Measurements from ENCODE around the gene INTS1. TPM values are rescaled to one million over a fixed set of nuclear protein-coding genes. Genes with fewer than 3 reads are reported as not detected.

The INTS1 gene
- polyA plus RNA-seq, 3 donors, result 5.5 to 64.3 (median 7.3) TPM

- H2AFZ ChIP-seq (ENCODE audit: insufficient read depth, low read depth, low read length, poor library complexity, severe bottlenecking), result no peak overlapping the region
- Mint-ChIP-seq H3K27me3 (ENCODE audit: low read depth in 3 of 3) (no peaks in the 10 kb centered on the region), H3K4me1 (no peaks in the 10 kb centered on the region), H3K9me3 (no peaks in the 10 kb centered on the region), H3K36me3 (peaks cover 29 to 63% of the 10 kb centered on the region in 2 donors), H3K4me3 (no peak overlapping the region), H3K27ac (no peak overlapping the region)
- no peaks in the 10 kb centered on the region for H3K9me3 ChIP-seq (replicated peaks in 1 of 2; ENCODE audit: control insufficient read depth in 1 of 2, insufficient read depth in 1 of 2, low read length in 2 of 2)
- H3K9ac ChIP-seq (ENCODE audit: insufficient read depth, low read length, poor library complexity, severe bottlenecking), result no peak overlapping the region
- H3K4me2 ChIP-seq (replicated peaks; ENCODE audit: extremely low read depth, low read length, poor library complexity, severe bottlenecking), result no peak overlapping the region
- peaks cover 37% of the 10 kb centered on the region for H3K79me2 ChIP-seq (ENCODE audit: insufficient read depth, low read length)
- H3K36me3 ChIP-seq (replicated peaks in 1 of 2; ENCODE audit: control insufficient read depth in 1 of 2, insufficient read depth in 2 of 2, low read length in 2 of 2), result peaks cover 62 to 69% of the 10 kb centered on the region in 2 donors
- TF ChIP-seq, protein P1, sequence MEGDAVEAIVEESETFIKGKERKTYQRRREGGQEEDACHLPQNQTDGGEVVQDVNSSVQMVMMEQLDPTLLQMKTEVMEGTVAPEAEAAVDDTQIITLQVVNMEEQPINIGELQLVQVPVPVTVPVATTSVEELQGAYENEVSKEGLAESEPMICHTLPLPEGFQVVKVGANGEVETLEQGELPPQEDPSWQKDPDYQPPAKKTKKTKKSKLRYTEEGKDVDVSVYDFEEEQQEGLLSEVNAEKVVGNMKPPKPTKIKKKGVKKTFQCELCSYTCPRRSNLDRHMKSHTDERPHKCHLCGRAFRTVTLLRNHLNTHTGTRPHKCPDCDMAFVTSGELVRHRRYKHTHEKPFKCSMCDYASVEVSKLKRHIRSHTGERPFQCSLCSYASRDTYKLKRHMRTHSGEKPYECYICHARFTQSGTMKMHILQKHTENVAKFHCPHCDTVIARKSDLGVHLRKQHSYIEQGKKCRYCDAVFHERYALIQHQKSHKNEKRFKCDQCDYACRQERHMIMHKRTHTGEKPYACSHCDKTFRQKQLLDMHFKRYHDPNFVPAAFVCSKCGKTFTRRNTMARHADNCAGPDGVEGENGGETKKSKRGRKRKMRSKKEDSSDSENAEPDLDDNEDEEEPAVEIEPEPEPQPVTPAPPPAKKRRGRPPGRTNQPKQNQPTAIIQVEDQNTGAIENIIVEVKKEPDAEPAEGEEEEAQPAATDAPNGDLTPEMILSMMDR (IDR thresholded peaks at IDR 0.05), result no peak
- H3K27me3 ChIP-seq (ENCODE audit: control insufficient read depth in 2 of 2, insufficient read depth in 2 of 2, low read length in 2 of 2), result no peaks in the 10 kb centered on the region
- WGBS (ENCODE audit: insufficient coverage), result 98% methylated on average over 59 of the region's 73 CpGs
- no peak overlapping the region for H3K27ac ChIP-seq (ENCODE audit: low read depth in 1 of 2, low read length in 2 of 2)
- intact Hi-C loops (cut with micrococcal nuclease), result loop anchor here (5.0 to 10.0 kb wide), 2 partner anchors 33 to 985 kb away; no protein-coding TSS in a partner anchor
- no peak for DNase-seq
- no peak overlapping the region for H3K4me3 ChIP-seq (replicated peaks in 1 of 3; ENCODE audit: low read depth in 2 of 3, low read length in 3 of 3)
- H4K20me1 ChIP-seq (ENCODE audit: insufficient read depth, low read length), result peaks cover 94% of the 10 kb centered on the region
- no peaks in the 10 kb centered on the region for H3K4me1 ChIP-seq (ENCODE audit: control insufficient read depth in 1 of 2, insufficient read depth in 2 of 2, low read length in 2 of 2)
Measured at GRCh38 chr7:1539882-1540775, 35.9 kb upstream of the INTS1 start.

GRCh38 chr7:1539181-1539881, 35.1 kb upstream of the INTS1 start:
- Mint-ChIP-seq H3K27me3 (ENCODE audit: low read depth in 3 of 3) (peaks cover 0 to 3% (median 0%) of the 10 kb centered on the region in 3 donors), H3K27ac (no peak overlapping the region), H3K4me1 (peaks cover 3% of the 10 kb centered on the region), H3K9me3 (no peaks in the 10 kb centered on the region), H3K36me3 (peaks cover 29 to 66% of the 10 kb centered on the region in 2 donors), H3K4me3 (no peak overlapping the region)
- Histone ChIP-seq H3K4me2 (replicated peaks; ENCODE audit: extremely low read depth, low read length, poor library complexity, severe bottlenecking) (no peak overlapping the region), H3K79me2 (ENCODE audit: insufficient read depth, low read length) (peaks cover 45% of the 10 kb centered on the region), H3K9me3 (replicated peaks in 1 of 2; ENCODE audit: control insufficient read depth in 1 of 2, insufficient read depth in 1 of 2, low read length in 2 of 2) (no peaks in the 10 kb centered on the region), H3K36me3 (replicated peaks in 1 of 2; ENCODE audit: control insufficient read depth in 1 of 2, insufficient read depth in 2 of 2, low read length in 2 of 2) (peaks cover 59 to 72% of the 10 kb centered on the region in 2 donors), H3K27me3 (ENCODE audit: control insufficient read depth in 2 of 2, insufficient read depth in 2 of 2, low read length in 2 of 2) (no peaks in the 10 kb centered on the region), H3K4me3 (replicated peaks in 1 of 3; ENCODE audit: low read depth in 2 of 3, low read length in 3 of 3) (no peak overlapping the region), H3K9ac (ENCODE audit: insufficient read depth, low read length, poor library complexity, severe bottlenecking) (no peak overlapping the region), H3K27ac (ENCODE audit: low read depth in 1 of 2, low read length in 2 of 2) (no peak overlapping the region), H2AFZ (ENCODE audit: insufficient read depth, low read depth, low read length, poor library complexity, severe bottlenecking) (no peak overlapping the region), H3K4me1 (ENCODE audit: control insufficient read depth in 1 of 2, insufficient read depth in 2 of 2, low read length in 2 of 2) (peaks cover 0 to 4% of the 10 kb centered on the region in 2 donors), H4K20me1 (ENCODE audit: insufficient read depth, low read length) (peaks cover 97% of the 10 kb centered on the region)
- intact Hi-C loops (cut with micrococcal nuclease), result loop anchor here in 1 of 2 donors (10.0 kb wide), 1 partner anchor 985 kb away; no protein-coding TSS in a partner anchor
- no peak for DNase-seq
- WGBS (ENCODE audit: insufficient coverage), result 87% methylated on average over 34 of the region's 36 CpGs
- TF ChIP-seq, protein P1 (IDR thresholded peaks at IDR 0.05), result no peak
